Measurements from ENCODE around the gene KCNAB1. TPM values are rescaled to one million over a fixed set of nuclear protein-coding genes. Genes with fewer than 3 reads are reported as not detected.

KCNAB1 gene
- total RNA-seq, 1 donor from 2014 or later: 0.79 TPM

DNA sequence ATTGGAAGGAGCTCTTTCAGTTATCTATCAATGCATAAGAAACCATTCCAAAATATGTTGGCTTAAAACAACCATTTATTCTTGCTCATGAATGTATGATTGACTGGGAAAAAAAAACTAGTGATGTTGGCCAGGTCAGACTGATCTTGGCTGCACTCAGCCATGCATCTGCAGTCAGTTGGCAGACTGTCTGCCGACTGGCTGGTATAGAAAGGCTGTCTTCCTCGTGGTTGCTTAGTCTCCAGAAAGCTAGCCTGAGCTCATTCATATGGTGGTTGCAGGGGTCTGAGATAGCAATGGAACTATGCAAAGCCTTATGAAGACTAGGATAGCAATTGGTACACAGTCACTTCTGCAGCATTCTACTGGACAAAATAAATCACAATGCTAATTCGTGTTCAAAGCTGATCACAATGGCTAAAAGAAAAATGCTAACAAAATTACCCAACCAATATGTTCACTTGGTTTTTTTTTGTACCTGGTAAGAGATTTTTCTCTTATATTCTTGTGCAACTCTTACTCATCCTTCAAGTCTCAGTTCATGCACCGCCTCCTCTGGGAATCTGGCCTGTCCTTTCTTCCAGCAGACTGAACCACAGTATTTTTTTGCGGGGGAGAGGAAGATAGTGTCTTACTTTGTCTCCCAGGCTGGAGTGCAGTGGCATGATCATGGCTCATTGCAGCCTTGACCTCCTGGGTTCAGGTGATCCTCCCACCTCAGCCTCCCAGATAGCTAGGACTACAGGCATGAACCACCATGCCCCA, 126.8 kb downstream of the KCNAB1 start:
- TF ChIP-seq, protein P1, sequence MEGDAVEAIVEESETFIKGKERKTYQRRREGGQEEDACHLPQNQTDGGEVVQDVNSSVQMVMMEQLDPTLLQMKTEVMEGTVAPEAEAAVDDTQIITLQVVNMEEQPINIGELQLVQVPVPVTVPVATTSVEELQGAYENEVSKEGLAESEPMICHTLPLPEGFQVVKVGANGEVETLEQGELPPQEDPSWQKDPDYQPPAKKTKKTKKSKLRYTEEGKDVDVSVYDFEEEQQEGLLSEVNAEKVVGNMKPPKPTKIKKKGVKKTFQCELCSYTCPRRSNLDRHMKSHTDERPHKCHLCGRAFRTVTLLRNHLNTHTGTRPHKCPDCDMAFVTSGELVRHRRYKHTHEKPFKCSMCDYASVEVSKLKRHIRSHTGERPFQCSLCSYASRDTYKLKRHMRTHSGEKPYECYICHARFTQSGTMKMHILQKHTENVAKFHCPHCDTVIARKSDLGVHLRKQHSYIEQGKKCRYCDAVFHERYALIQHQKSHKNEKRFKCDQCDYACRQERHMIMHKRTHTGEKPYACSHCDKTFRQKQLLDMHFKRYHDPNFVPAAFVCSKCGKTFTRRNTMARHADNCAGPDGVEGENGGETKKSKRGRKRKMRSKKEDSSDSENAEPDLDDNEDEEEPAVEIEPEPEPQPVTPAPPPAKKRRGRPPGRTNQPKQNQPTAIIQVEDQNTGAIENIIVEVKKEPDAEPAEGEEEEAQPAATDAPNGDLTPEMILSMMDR (conservative IDR thresholded peaks at IDR 0.05): no peak
- no peak overlapping the region for H3K27ac Mint-ChIP-seq (ENCODE audit: unreplicated experiment)
- H3K4me1 Mint-ChIP-seq: no peaks in the 10 kb centered on the region
- no peak for DNase-seq (ENCODE audit: low read depth, low spot score)
- no peak overlapping the region for H3K4me3 Mint-ChIP-seq
- H3K9me3 Mint-ChIP-seq: no peaks in the 10 kb centered on the region
- no peaks in the 10 kb centered on the region for H3K36me3 Mint-ChIP-seq (ENCODE audit: low read depth)
- H3K27me3 Mint-ChIP-seq (ENCODE audit: low read depth): no peaks in the 10 kb centered on the region

DNA sequence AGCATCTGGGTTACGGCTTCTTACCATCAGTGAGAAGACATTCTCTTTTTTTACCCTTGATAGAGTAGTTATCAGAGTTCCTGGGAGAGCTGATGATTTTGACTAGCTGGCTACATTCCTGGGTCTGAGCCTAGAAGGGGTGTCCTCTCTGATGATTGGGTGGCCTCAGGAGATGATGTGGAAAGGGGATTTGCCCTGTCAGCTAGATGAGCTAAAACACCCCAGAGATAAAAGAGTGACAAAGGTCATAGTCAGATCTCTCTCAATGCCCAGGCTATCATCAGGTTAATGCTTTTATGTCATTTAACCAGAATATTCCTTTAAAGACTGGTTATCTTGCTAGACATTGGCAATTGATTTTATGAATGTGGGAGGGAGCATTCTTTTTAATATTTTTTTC, 130.2 kb downstream of the KCNAB1 start:
- H3K9me3 Mint-ChIP-seq: no peaks in the 10 kb centered on the region
- TF ChIP-seq, protein P1 (conservative IDR thresholded peaks at IDR 0.05): no peak

DNA sequence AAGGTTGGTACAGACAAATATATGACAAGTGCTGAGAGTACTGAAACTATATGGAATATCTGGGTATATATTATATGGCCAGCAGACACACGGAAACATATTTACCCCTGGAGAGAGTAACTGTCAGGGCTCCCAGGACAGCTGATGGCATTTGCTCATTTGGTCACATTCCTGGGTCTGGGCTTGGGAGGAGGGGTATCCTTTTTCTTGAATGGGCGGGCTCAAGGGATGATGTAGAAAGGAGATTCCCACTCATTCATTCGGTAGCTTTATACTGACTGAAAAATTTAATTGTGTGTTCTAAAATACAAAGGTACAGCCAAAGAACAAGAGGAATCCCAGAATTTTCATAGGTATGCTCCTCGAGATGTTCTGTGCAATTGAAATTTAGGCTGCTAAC, 131.0 kb downstream of the KCNAB1 start:
- TF ChIP-seq, protein P1 (conservative IDR thresholded peaks at IDR 0.05): no peak
- H3K9me3 Mint-ChIP-seq: no peaks in the 10 kb centered on the region
- no peaks in the 10 kb centered on the region for H3K36me3 Mint-ChIP-seq (ENCODE audit: low read depth)
- H3K27me3 Mint-ChIP-seq (ENCODE audit: low read depth): no peaks in the 10 kb centered on the region
- H3K27ac Mint-ChIP-seq (ENCODE audit: unreplicated experiment): no peak overlapping the region
- no peaks in the 10 kb centered on the region for H3K4me1 Mint-ChIP-seq
- DNase-seq (ENCODE audit: low read depth, low spot score): no peak
- H3K4me3 Mint-ChIP-seq: no peak overlapping the region

More for the DNA sequence above, 130.2 kb downstream of the KCNAB1 start:
- no peaks in the 10 kb centered on the region for H3K27me3 Mint-ChIP-seq (ENCODE audit: low read depth)
- no peak overlapping the region for H3K27ac Mint-ChIP-seq (ENCODE audit: unreplicated experiment)
- H3K4me1 Mint-ChIP-seq: no peaks in the 10 kb centered on the region
- H3K36me3 Mint-ChIP-seq (ENCODE audit: low read depth): no peaks in the 10 kb centered on the region
- no peak for DNase-seq (ENCODE audit: low read depth, low spot score)
- H3K4me3 Mint-ChIP-seq: no peak overlapping the region

DNA sequence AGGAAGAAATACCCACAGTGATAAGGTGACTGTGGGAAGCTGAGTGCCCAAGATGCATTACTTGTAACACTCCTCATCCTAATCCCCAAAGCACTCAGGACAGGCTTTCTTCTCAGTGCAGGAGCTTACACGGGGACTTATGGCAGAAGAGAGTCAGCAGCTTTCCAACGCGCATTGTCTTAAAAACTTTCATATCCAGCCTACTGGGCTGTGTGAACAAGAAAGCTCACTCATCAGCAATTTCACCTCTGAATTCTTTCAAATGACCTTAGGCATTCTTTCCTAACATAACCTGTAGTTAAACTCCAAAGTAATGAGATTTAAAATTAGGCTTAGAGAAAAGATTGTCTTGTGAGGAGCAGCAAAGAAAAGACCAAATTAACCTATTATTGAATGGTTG, 132.3 kb downstream of the KCNAB1 start:
- TF ChIP-seq, protein P1 (conservative IDR thresholded peaks at IDR 0.05): no peak
- Mint-ChIP-seq H3K27ac (ENCODE audit: unreplicated experiment) (no peak overlapping the region), H3K9me3 (no peaks in the 10 kb centered on the region), H3K27me3 (ENCODE audit: low read depth) (no peaks in the 10 kb centered on the region), H3K36me3 (ENCODE audit: low read depth) (no peaks in the 10 kb centered on the region), H3K4me1 (no peaks in the 10 kb centered on the region), H3K4me3 (no peak overlapping the region)
- DNase-seq (ENCODE audit: low read depth, low spot score): no peak

DNA sequence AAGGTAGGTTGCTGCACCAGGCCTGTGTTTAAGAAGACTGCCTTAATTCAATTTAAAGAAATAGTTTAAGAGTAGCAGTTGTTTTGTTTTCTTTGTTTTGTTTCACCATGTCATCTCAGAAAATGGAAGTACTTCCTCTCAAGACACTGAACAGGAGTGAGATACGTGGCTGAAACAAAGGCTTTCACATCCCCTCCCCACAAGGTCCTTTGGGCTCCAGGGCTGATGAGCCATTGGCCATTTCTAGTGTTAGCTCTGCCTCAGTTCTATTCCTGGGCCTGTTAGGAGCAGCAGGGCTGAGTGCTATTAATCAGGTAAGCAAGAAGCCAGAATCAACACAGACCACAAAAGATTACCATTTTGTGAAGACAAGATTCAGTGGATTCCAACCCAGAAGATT, 132.8 kb downstream of the KCNAB1 start:
- H3K36me3 Mint-ChIP-seq (ENCODE audit: low read depth): no peaks in the 10 kb centered on the region

More for the DNA sequence above, 132.8 kb downstream of the KCNAB1 start:
- H3K4me3 Mint-ChIP-seq: no peak overlapping the region
- no peaks in the 10 kb centered on the region for H3K9me3 Mint-ChIP-seq
- DNase-seq (ENCODE audit: low read depth, low spot score): no peak
- no peaks in the 10 kb centered on the region for H3K27me3 Mint-ChIP-seq (ENCODE audit: low read depth)
- H3K4me1 Mint-ChIP-seq: no peaks in the 10 kb centered on the region
- TF ChIP-seq, protein P1 (conservative IDR thresholded peaks at IDR 0.05): no peak
- H3K27ac Mint-ChIP-seq (ENCODE audit: unreplicated experiment): no peak overlapping the region

All from neural crest cell (in vitro differentiated cells).